ENCODE measurements around the gene TPK1. TPM values are rescaled to one million over a fixed set of nuclear protein-coding genes. Genes with fewer than 3 reads are reported as not detected.

Gene TPK1
- total and polyA plus RNA-seq, 2 of the 8 experiments (the other 6 are each of a cell fraction or from before 2014, with no cell fraction given): 1.9 to 2.7 TPM

DNA sequence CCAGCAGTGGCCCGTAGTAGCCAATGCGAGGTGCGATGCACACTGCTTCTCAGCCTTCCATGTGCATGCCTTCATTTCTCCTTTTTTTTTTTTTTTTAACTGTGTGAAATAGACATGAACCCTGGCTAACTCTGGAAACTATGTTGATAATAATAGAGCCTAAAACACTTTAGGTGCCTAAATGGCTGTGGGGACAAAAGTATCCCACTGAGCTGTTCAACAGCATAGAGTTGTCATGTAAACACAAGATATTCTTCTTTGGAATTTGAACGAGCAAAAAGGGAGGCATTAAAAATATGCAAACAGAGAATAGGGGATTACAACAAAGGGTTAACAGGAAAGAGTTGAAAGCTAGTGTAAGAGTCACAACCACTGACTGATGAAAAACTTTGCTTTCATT, 270.3 kb downstream of the TPK1 start:
- no peak overlapping the region for H4K8ac ChIP-seq (ENCODE audit: extremely low read depth, insufficient read depth, low read length)
- DNase-seq (ENCODE audit: low read depth in 1 of 2, low spot score in 2 of 2) (no peak), FAIRE-seq (no peak)
- H3K79me1 ChIP-seq (ENCODE audit: low read depth, low read length): no peaks in the 10 kb centered on the region
- H3K4me2 ChIP-seq (ENCODE audit: insufficient read depth in 1 of 2, low read depth in 2 of 2, low read length in 2 of 2): peak overlapping the region in 1 of 2 experiments; percentile 9; a peak in 2 of 4 replicates
- H2BK5ac ChIP-seq (ENCODE audit: low read depth, low read length): no peak overlapping the region
- H2BK15ac ChIP-seq (ENCODE audit: low read length): no peak overlapping the region
- H3K27ac ChIP-seq (ENCODE audit: low read depth, low read length): no peak overlapping the region
- H3K36me3 ChIP-seq (ENCODE audit: control insufficient read depth in 2 of 4, insufficient read depth in 4 of 4, low read length in 3 of 4): no peaks in the 10 kb centered on the region
- CTCF ChIA-PET (ENCODE audit: partially characterized antibody): no interaction called here
- no peak overlapping the region for H4K5ac ChIP-seq (ENCODE audit: insufficient read length, low read depth, low read length)
- no peak overlapping the region for H2BK20ac ChIP-seq (ENCODE audit: low read length)
- no peak overlapping the region for H3K9ac ChIP-seq (replicated peaks in 1 of 4; ENCODE audit: extremely low read depth in 1 of 4, low read depth in 3 of 4, low read length in 3 of 4)
- no peaks in the 10 kb centered on the region for H4K20me1 ChIP-seq (replicated peaks in 1 of 2; ENCODE audit: control insufficient read depth in 1 of 2, insufficient read depth in 2 of 2, low read length in 2 of 2)
- no peak overlapping the region for H3K4me3 ChIP-seq (ENCODE audit: extremely low read depth in 1 of 4, insufficient read depth in 2 of 4, low read depth in 3 of 4, low read length in 4 of 4)
- no peak overlapping the region for H4K91ac ChIP-seq (replicated peaks; ENCODE audit: insufficient read length, low read length)
- H3K79me2 ChIP-seq (ENCODE audit: control insufficient read depth in 1 of 2, insufficient read depth in 2 of 2, low read length in 2 of 2): no peaks in the 10 kb centered on the region
- no peak overlapping the region for H2AFZ ChIP-seq (ENCODE audit: low read length)
- no peak overlapping the region for H3K14ac ChIP-seq (ENCODE audit: insufficient read length)
- no peak overlapping the region for H3K56ac ChIP-seq (replicated peaks; ENCODE audit: insufficient read length, low read depth, low read length)
- no peaks in the 10 kb centered on the region for H3K27me3 ChIP-seq (replicated peaks in 1 of 4; ENCODE audit: control insufficient read depth in 3 of 4, extremely low read depth in 1 of 4, insufficient read depth in 3 of 4, low read length in 3 of 4)
- no peak overlapping the region for H2AK5ac ChIP-seq (ENCODE audit: low read depth, low read length)
- H3K4ac ChIP-seq (replicated peaks; ENCODE audit: insufficient read length, low read depth, low read length): no peak overlapping the region
- H2BK120ac ChIP-seq (replicated peaks; ENCODE audit: low read depth, low read length): no peak overlapping the region
- no peaks in the 10 kb centered on the region for H3K23me2 ChIP-seq (ENCODE audit: low read depth, low read length)
- H3K4me1 ChIP-seq (replicated peaks in 1 of 4; ENCODE audit: control insufficient read depth in 3 of 4, insufficient read depth in 4 of 4, low read length in 3 of 4): peaks cover 0 to 6% (median 1%) of the 10 kb centered on the region in 4 experiments; a peak in 3 of 7 replicates
- H3K18ac ChIP-seq (ENCODE audit: extremely low read depth, low read length): no peak overlapping the region; the same call in 1 of the 2 replicates
- 0 out of 4 replicates have a peak, but pooled peaks of 1 of the 2 experiments have one; percentile 12 for TF ChIP-seq HDAC2 (IDR thresholded peaks at IDR 0.05; ENCODE audit: borderline replicate concordance in 1 of 2, low read depth in 2 of 2, low read length in 2 of 2)
- TF ChIP-seq KDM1A (IDR thresholded peaks at IDR 0.05; ENCODE audit: borderline replicate concordance, low read length): no peak
- no peak overlapping the region for H3K23ac ChIP-seq (ENCODE audit: insufficient read length)
- H3K9me3 ChIP-seq (ENCODE audit: insufficient read depth in 2 of 2, low read depth in 1 of 2, low read length in 1 of 2): 0 out of 4 replicates have a peak, but pooled peaks cover 0 to 2% of the 10 kb centered on the region in 2 experiments
- no peak overlapping the region for H2BK12ac ChIP-seq (ENCODE audit: low read depth, low read length)
- POLR2A ChIA-PET (ENCODE audit: partially characterized antibody): no interaction called here
- 49% methylated on average over 2 of the region's 4 CpGs; no CpG with 5 or more reads in 1 of the 2 experiments for WGBS, 2 experiments (ENCODE audit: extremely low coverage in 1 of 2, insufficient coverage in 1 of 2, insufficient read length in 1 of 2, insufficient replicate concordance in 2 of 2, low coverage in 1 of 2, low lambda C conversion rate in 2 of 2, missing lambda C conversion rate in 1 of 2)

Measured in H1 (cell line).